Forelimb muscle (tissue), 1 donor: Measurements from ENCODE around the gene MSI2. TPM values are rescaled to one million over a fixed set of nuclear protein-coding genes. Genes with fewer than 3 reads are reported as not detected.

Experiments used
- DNase-seq: peaks from one replicate; pipeline ENCODE4 v3.0.0-alpha.2; 2013; ENCODE audit warnings: low read depth
- polyA plus RNA-seq: library from polyadenylated mRNA; unstranded; fragments of 120-200 nt; gene quantifications from one replicate; pipeline ENCODE4 v1.2.1, GENCODE V29; 2013; ENCODE audit not compliant: insufficient read length

MSI2 gene
- polyA plus RNA-seq, 1 donor = 31.6 TPM

GRCh38 chr17:57554826-57555635, 298.7 kb downstream of the MSI2 start:
- no peak for DNase-seq

GRCh38 chr17:57555636-57556175, 299.4 kb downstream of the MSI2 start:
- DNase-seq = no peak

GRCh38 chr17:57556320-57556719, 300.0 kb downstream of the MSI2 start:
- no peak for DNase-seq

GRCh38 chr17:57556977-57557376, 300.7 kb downstream of the MSI2 start:
- no peak for DNase-seq

GRCh38 chr17:57557416-57557815, 301.1 kb downstream of the MSI2 start:
- no peak for DNase-seq

- DNase-seq = no peak
Observed at GRCh38 chr17:57557834-57558681, 301.7 kb downstream of the MSI2 start.

- no peak for DNase-seq
Observed at GRCh38 chr17:57559226-57559625, 302.9 kb downstream of the MSI2 start.

- no peak for DNase-seq
Observed at GRCh38 chr17:57559634-57560318, 303.5 kb downstream of the MSI2 start.

- no peak for DNase-seq
Observed at GRCh38 chr17:57560319-57560705, 304.0 kb downstream of the MSI2 start.

GRCh38 chr17:57561072-57561861, 304.9 kb downstream of the MSI2 start:
- no peak for DNase-seq

- DNase-seq = no peak
Observed at GRCh38 chr17:57562184-57562698, 305.9 kb downstream of the MSI2 start.

GRCh38 chr17:57563958-57564357, 307.6 kb downstream of the MSI2 start:
- no peak for DNase-seq

GRCh38 chr17:57565176-57565575, 308.9 kb downstream of the MSI2 start:
- no peak for DNase-seq

GRCh38 chr17:57566721-57567120, 310.4 kb downstream of the MSI2 start:
- DNase-seq = no peak

GRCh38 chr17:57567251-57567650, 310.9 kb downstream of the MSI2 start:
- no peak for DNase-seq

- DNase-seq = no peak
Observed at GRCh38 chr17:57568340-57568739, 312.0 kb downstream of the MSI2 start.

- no peak for DNase-seq
Observed at GRCh38 chr17:57569021-57569420, 312.7 kb downstream of the MSI2 start.

- DNase-seq = no peak
Observed at GRCh38 chr17:57569853-57570252, 313.5 kb downstream of the MSI2 start.

GRCh38 chr17:57570724-57571344, 314.5 kb downstream of the MSI2 start:
- DNase-seq = no peak

- DNase-seq = no peak
Observed at GRCh38 chr17:57572062-57572461, 315.7 kb downstream of the MSI2 start.

- no peak for DNase-seq
Observed at GRCh38 chr17:57572600-57572999, 316.3 kb downstream of the MSI2 start.
